Upper lobe of left lung (tissue), 6 donors: Measurements from ENCODE around the gene BABAM2. TPM values are rescaled to one million over a fixed set of nuclear protein-coding genes. Genes with fewer than 3 reads are reported as not detected.

Experiments used
- ATAC-seq, 2 donors: fragments of 200-7000 bp; cut with Tn5 transposase; one replicate each; pipeline ENCODE4 v1.9.1; 2022; ENCODE audit warnings: mild to moderate bottlenecking in 2 of 2, moderate library complexity in 2 of 2; ENCODE audit not compliant: low FRiP score in 2 of 2
- DNase-seq, 2 donors: peaks; one replicate each; pipeline ENCODE4 v3.0.0-alpha.2; 2019 to 2020
- H3K27ac ChIP-seq, 4 donors: fragments of 200-600 bp; sonication (generic); one replicate each; pipeline ENCODE4 v1.5.1; 2016 to 2019
- H3K27me3 ChIP-seq, 4 donors: fragments of 200-600 bp; sonication (generic); one replicate each; pipeline ENCODE4 v1.5.1; 2017 to 2019
- H3K36me3 ChIP-seq, 4 donors: fragments of 200-600 bp; sonication (generic); one replicate each; pipeline ENCODE4 v1.5.1; 2016 to 2019
- H3K4me1 ChIP-seq, 4 donors: fragments of 200-600 bp; sonication (generic); one replicate each; pipeline ENCODE4 v1.5.1; 2018 to 2019
- H3K4me3 ChIP-seq, 4 donors: fragments of 200-600 bp; sonication (generic); one replicate each; pipeline ENCODE4 v1.5.1; 2017 to 2019; ENCODE audit warnings: mild to moderate bottlenecking in 2 of 4, moderate library complexity in 1 of 4
- H3K9me3 ChIP-seq, 4 donors: fragments of 200-600 bp; sonication (generic); one replicate each; pipeline ENCODE4 v1.5.1; 2018 to 2019
- EP300 ChIP-seq, 4 donors: sonication (generic); formaldehyde crosslinking; IDR thresholded peaks; one replicate each; pipeline ENCODE4 v1.5.1; 2017; ENCODE audit warnings: antibody characterized with exemption in 4 of 4, control low read depth in 2 of 4
- POLR2A ChIP-seq, 4 donors: fragments of 450-650 bp; IDR thresholded peaks; one replicate each; pipeline ENCODE4 v1.5.1; 2016 to 2017; ENCODE audit warnings: antibody characterized with exemption in 4 of 4, mild to moderate bottlenecking in 2 of 4
- POLR2AphosphoS5 ChIP-seq, 2 donors: sonication (generic); formaldehyde crosslinking; IDR thresholded peaks; one replicate each; pipeline ENCODE4 v1.5.1; 2017; ENCODE audit warnings: antibody characterized with exemption in 2 of 2
- WGBS, 2 donors: methylation state at CpG; one replicate each; pipeline ENCODE4 v1.1.5; 2017 to 2018; 5-methylcytosine and 5-hydroxymethylcytosine counted together
- total RNA-seq, 6 donors: library from RNA; depleted of rRNA in 4 of 6; stranded (reverse); fragments of >200 nt in 4 of 6; gene quantifications; one replicate each; pipeline versions ENCODE4 v1.1.0 to v1.2.1, GENCODE V29; 2016 to 2021
- TF ChIP-seq, protein P1 (sequence below), 6 experiments: fragments of 450-650 bp in 4 of 6; fragments of 200-600 bp in 2 of 6; sonication (generic) in 2 of 6; IDR thresholded peaks; one replicate each; pipeline ENCODE4 v1.5.1; 2016 to 2019; ENCODE audit warnings: antibody characterized with exemption in 6 of 6
- donor health status: DM: no; HTN: no; CAD: no; lungs with moderate emphysema.
- donor health status: DM: no; HTN: yes; CAD: no; lungs with severe emphysema.

The BABAM2 gene
- total RNA-seq, 6 donors from 2014 or later = 23.0 to 44.0 (median 38.2) TPM

DNA sequence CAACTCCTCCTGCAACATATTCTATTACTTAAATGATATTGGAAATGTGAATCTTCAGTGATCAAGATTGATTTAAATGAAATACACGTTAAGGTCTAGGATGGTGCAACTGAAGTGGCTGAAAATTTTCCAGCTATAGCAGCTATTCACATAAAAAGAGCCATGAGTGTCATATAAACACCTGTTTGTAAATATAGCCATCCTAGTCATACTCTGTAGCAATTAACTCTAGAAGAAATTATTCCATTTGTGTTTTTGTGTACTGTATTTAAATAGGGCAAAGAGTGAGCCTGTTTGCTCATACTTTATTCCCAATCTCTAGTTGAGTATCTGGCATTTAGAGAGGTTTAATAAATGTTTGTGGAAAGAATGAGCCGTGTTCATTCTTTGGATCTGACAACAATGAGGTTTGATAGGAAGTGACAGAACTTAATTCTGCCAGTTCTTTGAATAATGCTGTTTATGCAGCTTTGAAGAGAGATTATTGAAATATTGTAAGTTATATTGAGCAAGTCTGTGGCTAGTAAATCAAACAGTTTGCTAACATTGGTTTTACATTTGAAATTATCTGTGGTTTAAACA is 49.7 kb downstream of the BABAM2 start:
- no peaks in the 10 kb centered on the region for H3K4me1 ChIP-seq
- no peak overlapping the region for H3K27ac ChIP-seq
- 35 to 51% methylated on average over 2 of the region's 2 CpGs for WGBS, 2 donors
- TF ChIP-seq, protein P1, sequence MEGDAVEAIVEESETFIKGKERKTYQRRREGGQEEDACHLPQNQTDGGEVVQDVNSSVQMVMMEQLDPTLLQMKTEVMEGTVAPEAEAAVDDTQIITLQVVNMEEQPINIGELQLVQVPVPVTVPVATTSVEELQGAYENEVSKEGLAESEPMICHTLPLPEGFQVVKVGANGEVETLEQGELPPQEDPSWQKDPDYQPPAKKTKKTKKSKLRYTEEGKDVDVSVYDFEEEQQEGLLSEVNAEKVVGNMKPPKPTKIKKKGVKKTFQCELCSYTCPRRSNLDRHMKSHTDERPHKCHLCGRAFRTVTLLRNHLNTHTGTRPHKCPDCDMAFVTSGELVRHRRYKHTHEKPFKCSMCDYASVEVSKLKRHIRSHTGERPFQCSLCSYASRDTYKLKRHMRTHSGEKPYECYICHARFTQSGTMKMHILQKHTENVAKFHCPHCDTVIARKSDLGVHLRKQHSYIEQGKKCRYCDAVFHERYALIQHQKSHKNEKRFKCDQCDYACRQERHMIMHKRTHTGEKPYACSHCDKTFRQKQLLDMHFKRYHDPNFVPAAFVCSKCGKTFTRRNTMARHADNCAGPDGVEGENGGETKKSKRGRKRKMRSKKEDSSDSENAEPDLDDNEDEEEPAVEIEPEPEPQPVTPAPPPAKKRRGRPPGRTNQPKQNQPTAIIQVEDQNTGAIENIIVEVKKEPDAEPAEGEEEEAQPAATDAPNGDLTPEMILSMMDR (IDR thresholded peaks at IDR 0.05) = no peak
- no peak for TF ChIP-seq EP300 (IDR thresholded peaks at IDR 0.05)
- TF ChIP-seq POLR2AphosphoS5 (IDR thresholded peaks at IDR 0.05) = no peak
- no peak for TF ChIP-seq POLR2A (IDR thresholded peaks at IDR 0.05)
- no peak overlapping the region for H3K4me3 ChIP-seq
- H3K27me3 ChIP-seq = no peaks in the 10 kb centered on the region
- no peaks in the 10 kb centered on the region for H3K36me3 ChIP-seq
- H3K9me3 ChIP-seq = no peaks in the 10 kb centered on the region
- ATAC-seq (no peak), DNase-seq (no peak)

- ATAC-seq = no peak
- H3K9me3 ChIP-seq = no peaks in the 10 kb centered on the region
- no peaks in the 10 kb centered on the region for H3K36me3 ChIP-seq
- no peak for DNase-seq
- H3K27me3 ChIP-seq = no peaks in the 10 kb centered on the region
- no peak for TF ChIP-seq POLR2A (IDR thresholded peaks at IDR 0.05)
- TF ChIP-seq, protein P1 (IDR thresholded peaks at IDR 0.05) = no peak
- no peak for TF ChIP-seq POLR2AphosphoS5 (IDR thresholded peaks at IDR 0.05)
- TF ChIP-seq EP300 (IDR thresholded peaks at IDR 0.05) = no peak
- WGBS, 2 donors = 98 to 100% methylated on average over 5 of the region's 5 CpGs
- H3K4me3 ChIP-seq = no peak overlapping the region
- no peaks in the 10 kb centered on the region for H3K4me1 ChIP-seq
- H3K27ac ChIP-seq = no peak overlapping the region
Observed at GRCh38 chr2:27940982-27941381, 50.5 kb downstream of the BABAM2 start.

GRCh38 chr2:27942612-27943547 is 52.4 kb downstream of the BABAM2 start:
- Histone ChIP-seq H3K27me3 (no peaks in the 10 kb centered on the region), H3K9me3 (no peaks in the 10 kb centered on the region), H3K27ac (no peak overlapping the region), H3K36me3 (no peaks in the 10 kb centered on the region), H3K4me3 (no peak overlapping the region), H3K4me1 (peaks cover 0 to 7% (median 2%) of the 10 kb centered on the region in 4 donors)
- 94 to 95% methylated on average over 8 of the region's 8 CpGs for WGBS, 2 donors
- DNase-seq = no peak
- TF ChIP-seq, protein P1 (IDR thresholded peaks at IDR 0.05) = no peak
- TF ChIP-seq POLR2AphosphoS5 (IDR thresholded peaks at IDR 0.05) (no peak), EP300 (IDR thresholded peaks at IDR 0.05) (no peak), POLR2A (IDR thresholded peaks at IDR 0.05) (no peak)
- ATAC-seq = no peak

DNA sequence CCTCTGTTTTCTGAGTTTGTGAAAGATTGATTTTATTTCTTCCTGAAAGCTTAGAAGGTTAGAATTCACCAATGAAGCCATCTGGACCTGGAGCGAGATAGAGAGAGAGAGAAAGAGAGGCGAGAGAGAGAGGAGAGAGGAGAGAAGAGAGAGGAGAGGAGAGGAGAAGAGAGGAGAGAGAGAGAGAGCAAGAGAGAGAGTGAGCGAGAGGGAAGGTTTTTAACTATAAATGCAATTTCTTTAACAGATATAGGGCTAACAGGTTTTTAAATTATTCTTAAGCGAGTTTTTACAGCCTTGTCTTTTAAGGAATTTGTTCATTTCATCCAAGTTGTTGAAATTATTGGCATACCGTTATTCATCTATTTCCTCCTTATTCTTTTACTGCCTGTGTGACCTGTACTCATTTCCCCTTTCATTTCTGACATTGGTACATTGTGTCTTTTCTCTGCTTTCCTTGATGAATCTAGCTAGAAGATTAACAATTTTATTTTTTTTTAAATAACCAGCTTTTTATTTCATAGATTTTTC is 56.1 kb downstream of the BABAM2 start:
- Histone ChIP-seq H3K9me3 (no peaks in the 10 kb centered on the region), H3K27ac (no peak overlapping the region), H3K4me1 (peaks cover 0 to 7% (median 2%) of the 10 kb centered on the region in 4 donors), H3K4me3 (no peak overlapping the region), H3K27me3 (no peaks in the 10 kb centered on the region), H3K36me3 (no peaks in the 10 kb centered on the region)
- TF ChIP-seq POLR2AphosphoS5 (IDR thresholded peaks at IDR 0.05) (no peak), POLR2A (IDR thresholded peaks at IDR 0.05) (no peak), EP300 (IDR thresholded peaks at IDR 0.05) (no peak)
- TF ChIP-seq, protein P1 (IDR thresholded peaks at IDR 0.05) = no peak
- ATAC-seq (no peak), DNase-seq (no peak)
- 61 to 63% methylated on average over 5 of the region's 5 CpGs for WGBS, 2 donors
